Loucy (cell line): ENCODE data around the gene ASPRV1.

Source experiments
- H2AFZ ChIP-seq: fragments of 200-600 bp; sonication (generic); 2 replicates; pipeline ENCODE4 v1.6.0; 2016; ENCODE audit warnings: antibody characterized with exemption, mild to moderate bottlenecking, low read length, moderate library complexity
- H3F3A ChIP-seq: fragments of 200-600 bp; 2 replicates; pipeline ENCODE4 v1.6.0; 2016; ENCODE audit warnings: antibody characterized with exemption, low read depth, mild to moderate bottlenecking
- H3K27me3 ChIP-seq: fragments of 200-600 bp; sonication (generic); 2 replicates; pipeline ENCODE4 v1.6.1; 2014; ENCODE audit warnings: low read length, mild to moderate bottlenecking; ENCODE audit not compliant: insufficient read depth, poor library complexity, severe bottlenecking
- H3K36me3 ChIP-seq: fragments of 200-600 bp; sonication (generic); 2 replicates; pipeline ENCODE4 v1.6.1; 2016; ENCODE audit warnings: low read length; ENCODE audit not compliant: insufficient read depth
- H3K4me1 ChIP-seq: fragments of 200-600 bp; sonication (generic); 2 replicates; pipeline ENCODE4 v1.5.1; 2014; ENCODE audit warnings: low read length, mild to moderate bottlenecking; ENCODE audit not compliant: insufficient read depth, poor library complexity, severe bottlenecking
- H3K4me2 ChIP-seq: fragments of 200-600 bp; sonication (generic); 2 replicates; pipeline ENCODE4 v1.6.0; 2014; ENCODE audit warnings: antibody characterized with exemption, low read length, low read depth, mild to moderate bottlenecking; ENCODE audit not compliant: poor library complexity, severe bottlenecking
- H3K4me3 ChIP-seq: fragments of 200-600 bp; sonication (generic); 2 replicates; pipeline ENCODE4 v1.5.1; 2014; ENCODE audit warnings: low read length, mild to moderate bottlenecking, mixed read lengths; ENCODE audit not compliant: poor library complexity, severe bottlenecking
- H3K79me2 ChIP-seq: fragments of 200-600 bp; sonication (generic); 2 replicates; pipeline ENCODE4 v1.6.1; 2014; ENCODE audit warnings: low read length; ENCODE audit not compliant: insufficient read depth
- H3K9ac ChIP-seq: fragments of 200-600 bp; sonication (generic); 2 replicates; pipeline ENCODE4 v1.6.0; 2014; ENCODE audit warnings: mild to moderate bottlenecking, low read depth, low read length, moderate library complexity; ENCODE audit not compliant: poor library complexity, severe bottlenecking
- H3K9me2 ChIP-seq: fragments of 200-600 bp; sonication (generic); replicated peaks from 2 replicates; pipeline ENCODE4 v1.6.1; 2016; ENCODE audit warnings: low read depth, low read length, mixed read lengths
- H3K9me3 ChIP-seq: fragments of 200-600 bp; sonication (generic); 2 replicates; pipeline ENCODE4 v1.6.1; 2014; ENCODE audit warnings: mild to moderate bottlenecking, antibody characterized with exemption, low read length, low read depth; ENCODE audit not compliant: insufficient read depth
- H4K20me1 ChIP-seq: fragments of 200-600 bp; sonication (generic); 2 replicates; pipeline ENCODE4 v1.6.0; 2014; ENCODE audit warnings: antibody characterized with exemption, low read length, mild to moderate bottlenecking; ENCODE audit not compliant: insufficient read depth, poor library complexity, severe bottlenecking
- CTCF ChIP-seq: fragments of 200-600 bp; sonication (generic); conservative IDR thresholded peaks from 2 replicates; pipeline ENCODE4 v1.5.1; 2014; ENCODE audit warnings: mild to moderate bottlenecking, antibody characterized with exemption, low read length
- EZH2phosphoT487 ChIP-seq: fragments of 200-600 bp; IDR thresholded peaks from 2 replicates; pipeline ENCODE4 v1.6.1; 2018; ENCODE audit warnings: antibody characterized with exemption, mild to moderate bottlenecking, moderate library complexity, borderline replicate concordance

Gene ASPRV1

GRCh38 chr2:69961496-69961895 lies at the start of gene ASPRV1:
Gene ASPRV1, minus strand, starts transcription at chr2:69961631. Its CDS starts 195 bp downstream, at chr2:69961436.
- TF ChIP-seq EZH2phosphoT487, result no peak
- no peak for TF ChIP-seq CTCF
- Histone ChIP-seq H3K79me2 (no peaks in the 10 kb centered on the region), H3K27me3 (no peaks in the 10 kb centered on the region), H3K4me2 (no peak within 1 kb of the TSS), H3F3A (no peaks in the 10 kb centered on the region), H3K9ac (no peak within 1 kb of the TSS), H4K20me1 (no peaks in the 10 kb centered on the region), H3K9me3 (no peaks in the 10 kb centered on the region), H3K4me3 (no peak within 1 kb of the TSS), H3K4me1 (no peaks in the 10 kb centered on the region), H2AFZ (no peak within 1 kb of the TSS), H3K9me2 (no peaks in the 10 kb centered on the region), H3K36me3 (no peaks in the 10 kb centered on the region)

DNA sequence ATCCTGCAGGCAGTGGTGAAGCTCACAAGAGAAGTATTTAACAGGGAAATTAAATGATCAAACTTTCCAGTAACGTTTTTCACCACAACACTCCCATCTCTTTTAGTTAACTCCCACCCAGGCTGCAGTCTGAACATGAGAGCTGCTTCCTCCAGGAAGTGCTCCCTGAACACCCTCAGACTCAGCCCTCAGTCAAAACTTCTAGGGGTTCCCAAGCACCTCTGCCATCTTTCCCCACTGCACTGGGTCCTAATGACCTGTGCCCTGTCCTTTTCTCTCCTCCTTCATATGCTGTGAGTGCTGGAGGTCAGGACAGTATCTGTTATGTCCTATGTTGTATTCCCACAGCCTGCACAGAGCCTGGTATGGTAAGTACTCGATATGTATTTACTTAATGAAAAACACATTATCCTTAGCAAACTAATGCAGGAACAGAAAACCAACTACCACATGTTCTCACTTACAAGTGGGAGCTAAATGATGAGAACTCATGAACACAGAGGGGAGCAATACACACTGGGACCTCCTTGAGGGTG lies 49.2 kb upstream of the ASPRV1 start:
- H3F3A ChIP-seq, result no peaks in the 10 kb centered on the region
- H3K9ac ChIP-seq, result no peak overlapping the region
- H3K4me2 ChIP-seq, result no peak overlapping the region
- H3K79me2 ChIP-seq, result peaks cover 5% of the 10 kb centered on the region; the same call in 1 of the 2 replicates
- no peaks in the 10 kb centered on the region for H3K9me3 ChIP-seq
- no peaks in the 10 kb centered on the region for H4K20me1 ChIP-seq
- no peaks in the 10 kb centered on the region for H3K27me3 ChIP-seq
- H3K4me1 ChIP-seq, result no peaks in the 10 kb centered on the region
- peaks cover 35% of the 10 kb centered on the region; the same call in 1 of the 2 replicates for H3K36me3 ChIP-seq
- H3K4me3 ChIP-seq, result no peak overlapping the region
- TF ChIP-seq CTCF (no peak), EZH2phosphoT487 (no peak)
- no peaks in the 10 kb centered on the region for H3K9me2 ChIP-seq
- H2AFZ ChIP-seq, result no peak overlapping the region

DNA sequence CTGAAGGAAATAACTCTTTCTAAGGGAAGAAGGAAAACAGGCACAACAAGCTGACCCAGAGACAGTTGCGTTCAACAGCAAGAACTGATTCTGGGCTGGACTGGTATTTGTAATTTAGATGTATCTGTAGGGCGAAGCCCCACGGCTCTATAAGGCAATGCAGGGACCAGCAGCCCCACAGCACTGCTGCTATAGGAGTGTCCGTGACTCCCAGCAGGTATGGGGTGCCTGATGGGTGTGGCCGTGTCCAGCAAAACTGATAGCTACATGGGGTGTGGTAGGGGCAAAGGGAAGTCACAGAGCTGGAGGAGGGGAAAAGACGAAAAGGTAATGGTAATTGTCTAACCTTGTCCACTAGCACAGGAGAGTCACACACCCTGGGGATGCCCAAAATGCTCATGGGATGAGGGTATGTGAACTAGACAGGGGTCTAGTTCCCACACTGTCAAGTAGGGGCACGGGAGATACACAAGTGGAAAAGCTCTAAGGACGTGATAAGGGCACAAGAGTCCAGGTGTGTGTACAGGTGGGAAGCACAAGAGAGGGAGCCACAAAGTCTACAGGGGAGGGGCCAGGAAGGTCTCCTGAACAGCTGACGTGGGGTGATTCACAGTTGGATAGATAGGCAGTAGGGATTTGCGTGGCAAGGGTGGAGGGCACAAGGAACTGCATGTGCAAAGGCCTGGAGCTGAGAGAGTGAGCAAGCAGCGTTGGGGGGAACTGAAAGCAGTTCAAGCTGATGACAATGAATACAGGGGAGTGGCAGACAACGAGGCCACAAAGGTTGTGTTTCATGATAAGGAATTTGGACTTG lies 48.5 kb upstream of the ASPRV1 start:
- H4K20me1 ChIP-seq, result no peaks in the 10 kb centered on the region
- TF ChIP-seq CTCF (no peak), EZH2phosphoT487 (no peak)
- no peaks in the 10 kb centered on the region for H3F3A ChIP-seq
- no peaks in the 10 kb centered on the region for H3K9me2 ChIP-seq
- no peak overlapping the region for H3K9ac ChIP-seq
- no peaks in the 10 kb centered on the region for H3K4me1 ChIP-seq
- no peaks in the 10 kb centered on the region for H3K27me3 ChIP-seq
- H3K4me2 ChIP-seq, result no peak overlapping the region
- H3K36me3 ChIP-seq, result peaks cover 28% of the 10 kb centered on the region; the same call in 1 of the 2 replicates
- H3K4me3 ChIP-seq, result no peak overlapping the region
- H3K9me3 ChIP-seq, result no peaks in the 10 kb centered on the region
- no peaks in the 10 kb centered on the region; the same call in 1 of the 2 replicates for H3K79me2 ChIP-seq
- no peak overlapping the region for H2AFZ ChIP-seq
